PC-9 (cell line): ENCODE data around the gene ANKRD44. TPM values are rescaled to one million over a fixed set of nuclear protein-coding genes. Genes with fewer than 3 reads are reported as not detected.

Source experiments
- BruUV-seq: library from RNA; stranded (reverse); fragments of 400-500 nt; replicated peaks from 2 replicates; lab custom pipeline; 2021; lab: Mats Ljungman, UMichigan
- CTCF ChIA-PET: fragments of 300-600 bp; sonication (Branson Sonifier 250); formaldehyde crosslinking; loops from one replicate; lab custom pipeline; 2022; ENCODE audit warnings: antibody characterized with exemption; lab: Charles Lee
- POLR2A ChIA-PET: fragments of 300-600 bp; sonication (Branson Sonifier 250); formaldehyde crosslinking; loops from one replicate; lab custom pipeline; 2022; ENCODE audit warnings: antibody characterized with exemption; ENCODE audit not compliant: unreplicated experiment; lab: Charles Lee
- DNase-seq, 2 experiments: peaks; one replicate each; pipeline versions ENCODE4 v3.0.0 to v3.0.0-alpha.2; 2015 to 2022; ENCODE audit warnings: mixed read lengths in 1 of 2
- H2AFZ ChIP-seq: fragments of 200-600 bp; sonication (generic); 2 replicates; pipeline ENCODE4 v1.8.1; 2017; ENCODE audit warnings: antibody characterized with exemption
- H3F3A ChIP-seq: fragments of 200-600 bp; sonication (generic); 2 replicates; pipeline ENCODE4 v1.8.1; 2017; ENCODE audit warnings: antibody characterized with exemption, mild to moderate bottlenecking, low read depth; ENCODE audit not compliant: insufficient read depth
- H3K27ac ChIP-seq: fragments of 200-600 bp; sonication (generic); 2 replicates; pipeline ENCODE4 v1.6.1; 2016; ENCODE audit warnings: mixed run types
- H3K27me3 ChIP-seq: fragments of 200-600 bp; sonication (generic); 2 replicates; pipeline ENCODE4 v1.6.1; 2016; ENCODE audit warnings: low read depth, mixed run types; ENCODE audit not compliant: insufficient read depth
- H3K36me3 ChIP-seq: fragments of 200-600 bp; sonication (generic); 2 replicates; pipeline ENCODE4 v1.6.1; 2016; ENCODE audit warnings: low read depth, mixed run types
- H3K4me1 ChIP-seq: fragments of 200-600 bp; sonication (generic); replicated peaks from 2 replicates; pipeline ENCODE4 v1.6.1; 2016; ENCODE audit warnings: mixed run types; ENCODE audit not compliant: insufficient read depth
- H3K4me2 ChIP-seq: fragments of 200-600 bp; sonication (generic); 2 replicates; pipeline ENCODE4 v1.6.1; 2017; ENCODE audit warnings: mixed run types
- H3K4me3 ChIP-seq: fragments of 200-600 bp; sonication (generic); 2 replicates; pipeline ENCODE4 v1.6.1; 2016; ENCODE audit warnings: mixed run types
- H3K79me2 ChIP-seq: fragments of 200-600 bp; sonication (generic); 2 replicates; pipeline ENCODE4 v1.6.1; 2017; ENCODE audit warnings: low read depth, mixed run types
- H3K9me2 ChIP-seq: fragments of 200-600 bp; sonication (generic); 2 replicates; pipeline ENCODE4 v1.8.1; 2017; ENCODE audit warnings: mild to moderate bottlenecking; ENCODE audit not compliant: insufficient read depth
- H3K9me3 ChIP-seq: fragments of 200-600 bp; sonication (generic); 2 replicates; pipeline ENCODE4 v1.8.1; 2016; ENCODE audit warnings: low read depth; ENCODE audit not compliant: insufficient read depth
- H4K20me1 ChIP-seq: fragments of 200-600 bp; sonication (generic); 2 replicates; pipeline ENCODE4 v1.8.1; 2017; ENCODE audit not compliant: insufficient read depth
- EZH2 ChIP-seq: fragments of 200-600 bp; sonication (generic); IDR thresholded peaks from 2 replicates; pipeline ENCODE4 v1.8.0; 2017; ENCODE audit warnings: antibody characterized with exemption, low read depth
- intact Hi-C: fragments of 100-400 bp; cut with micrococcal nuclease; formaldehyde crosslinking; loops from one replicate; pipeline ENCODE4 v1.10.0; 2022; ENCODE audit not compliant: unreplicated experiment
- total RNA-seq: library from RNA; stranded (reverse); gene quantifications from 2 replicates; pipeline ENCODE4 v1.2.3, GENCODE V29; 2021
- TF ChIP-seq, protein P1 (sequence below): fragments of 200-600 bp; sonication (generic); conservative IDR thresholded peaks from 2 replicates; pipeline ENCODE4 v1.6.1; 2017; ENCODE audit warnings: mixed run types, antibody characterized with exemption, mild to moderate bottlenecking, moderate library complexity

The ANKRD44 gene
- total RNA-seq, 1 experiment from 2014 or later, result 3.4 TPM

DNA sequence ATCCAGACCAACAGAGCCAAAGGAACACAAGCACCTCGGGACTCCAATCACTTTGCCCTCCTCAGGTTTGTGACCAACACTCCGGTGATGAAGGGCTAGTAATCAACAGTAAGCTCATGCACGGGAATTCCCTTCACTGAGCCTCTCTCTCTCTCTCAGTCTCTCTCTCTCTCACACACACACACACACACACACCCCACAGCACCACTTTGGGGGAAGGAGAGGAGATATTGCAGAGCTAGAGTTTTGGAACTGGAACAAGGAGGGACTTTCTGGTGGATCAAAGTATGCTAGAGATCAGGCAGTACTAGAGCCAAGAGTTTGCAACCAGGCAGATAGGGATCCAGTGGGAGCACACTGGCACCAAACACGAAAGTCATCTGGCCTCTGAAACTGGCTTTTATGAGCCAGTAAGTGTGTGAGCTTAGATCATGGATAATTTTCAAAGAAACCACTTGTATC, 98.7 kb downstream of the ANKRD44 start:
- CTCF ChIA-PET, result no interaction called here
- no peak overlapping the region for H3K4me2 ChIP-seq
- no peaks in the 10 kb centered on the region for H3K27me3 ChIP-seq
- H3K79me2 ChIP-seq, result no peaks in the 10 kb centered on the region
- no peaks in the 10 kb centered on the region; the same call in 1 of the 2 replicates for H3F3A ChIP-seq
- no TSS peak for BruUV-seq
- peaks cover 18% of the 10 kb centered on the region for H3K4me1 ChIP-seq
- H4K20me1 ChIP-seq, result no peaks in the 10 kb centered on the region
- intact Hi-C loops, result no loop called here
- no peak overlapping the region for H2AFZ ChIP-seq
- H3K4me3 ChIP-seq, result no peak overlapping the region
- no peaks in the 10 kb centered on the region for H3K36me3 ChIP-seq
- H3K27ac ChIP-seq, result no peak overlapping the region
- DNase-seq, result no peak
- POLR2A ChIA-PET, result no interaction called here
- no peak for TF ChIP-seq EZH2
- TF ChIP-seq, protein P1, sequence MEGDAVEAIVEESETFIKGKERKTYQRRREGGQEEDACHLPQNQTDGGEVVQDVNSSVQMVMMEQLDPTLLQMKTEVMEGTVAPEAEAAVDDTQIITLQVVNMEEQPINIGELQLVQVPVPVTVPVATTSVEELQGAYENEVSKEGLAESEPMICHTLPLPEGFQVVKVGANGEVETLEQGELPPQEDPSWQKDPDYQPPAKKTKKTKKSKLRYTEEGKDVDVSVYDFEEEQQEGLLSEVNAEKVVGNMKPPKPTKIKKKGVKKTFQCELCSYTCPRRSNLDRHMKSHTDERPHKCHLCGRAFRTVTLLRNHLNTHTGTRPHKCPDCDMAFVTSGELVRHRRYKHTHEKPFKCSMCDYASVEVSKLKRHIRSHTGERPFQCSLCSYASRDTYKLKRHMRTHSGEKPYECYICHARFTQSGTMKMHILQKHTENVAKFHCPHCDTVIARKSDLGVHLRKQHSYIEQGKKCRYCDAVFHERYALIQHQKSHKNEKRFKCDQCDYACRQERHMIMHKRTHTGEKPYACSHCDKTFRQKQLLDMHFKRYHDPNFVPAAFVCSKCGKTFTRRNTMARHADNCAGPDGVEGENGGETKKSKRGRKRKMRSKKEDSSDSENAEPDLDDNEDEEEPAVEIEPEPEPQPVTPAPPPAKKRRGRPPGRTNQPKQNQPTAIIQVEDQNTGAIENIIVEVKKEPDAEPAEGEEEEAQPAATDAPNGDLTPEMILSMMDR, result no peak
- no peaks in the 10 kb centered on the region for H3K9me3 ChIP-seq
- no peaks in the 10 kb centered on the region for H3K9me2 ChIP-seq

DNA sequence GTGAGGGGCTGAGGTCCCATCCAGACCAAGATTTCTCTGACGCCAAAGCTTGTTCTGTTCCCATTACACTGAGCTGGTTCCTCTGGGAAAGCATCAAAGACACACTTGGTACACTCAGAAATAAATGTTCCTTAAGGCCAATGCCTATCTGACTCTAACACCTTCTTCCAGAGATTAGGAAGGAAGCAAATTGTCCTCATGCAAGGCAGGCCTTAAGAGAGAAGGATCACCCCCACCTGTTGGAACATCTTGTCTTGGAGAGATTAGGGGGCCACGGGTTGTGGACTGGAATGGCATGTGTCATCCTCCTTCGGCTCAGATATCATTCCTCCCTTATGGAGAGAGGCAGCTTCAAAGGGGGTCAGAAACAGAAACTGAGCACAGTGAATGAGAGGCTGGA, 100.2 kb downstream of the ANKRD44 start:
- Histone ChIP-seq H2AFZ (no peak overlapping the region), H3K79me2 (no peaks in the 10 kb centered on the region), H3K27me3 (no peaks in the 10 kb centered on the region), H3K36me3 (no peaks in the 10 kb centered on the region), H3K4me2 (peak overlapping the region; percentile 25; the same call in 1 of the 2 replicates), H3K4me3 (no peak overlapping the region), H3K4me1 (peaks cover 18% of the 10 kb centered on the region), H4K20me1 (no peaks in the 10 kb centered on the region), H3F3A (no peaks in the 10 kb centered on the region; the same call in 1 of the 2 replicates), H3K27ac (peak overlapping the region; percentile 51), H3K9me2 (no peaks in the 10 kb centered on the region), H3K9me3 (no peaks in the 10 kb centered on the region)
- no peak for TF ChIP-seq EZH2
- TF ChIP-seq, protein P1, result no peak
- DNase-seq, result no peak
- CTCF ChIA-PET, result no interaction called here
- POLR2A ChIA-PET, result no interaction called here
- intact Hi-C loops, result no loop called here
- BruUV-seq, result no TSS peak

DNA sequence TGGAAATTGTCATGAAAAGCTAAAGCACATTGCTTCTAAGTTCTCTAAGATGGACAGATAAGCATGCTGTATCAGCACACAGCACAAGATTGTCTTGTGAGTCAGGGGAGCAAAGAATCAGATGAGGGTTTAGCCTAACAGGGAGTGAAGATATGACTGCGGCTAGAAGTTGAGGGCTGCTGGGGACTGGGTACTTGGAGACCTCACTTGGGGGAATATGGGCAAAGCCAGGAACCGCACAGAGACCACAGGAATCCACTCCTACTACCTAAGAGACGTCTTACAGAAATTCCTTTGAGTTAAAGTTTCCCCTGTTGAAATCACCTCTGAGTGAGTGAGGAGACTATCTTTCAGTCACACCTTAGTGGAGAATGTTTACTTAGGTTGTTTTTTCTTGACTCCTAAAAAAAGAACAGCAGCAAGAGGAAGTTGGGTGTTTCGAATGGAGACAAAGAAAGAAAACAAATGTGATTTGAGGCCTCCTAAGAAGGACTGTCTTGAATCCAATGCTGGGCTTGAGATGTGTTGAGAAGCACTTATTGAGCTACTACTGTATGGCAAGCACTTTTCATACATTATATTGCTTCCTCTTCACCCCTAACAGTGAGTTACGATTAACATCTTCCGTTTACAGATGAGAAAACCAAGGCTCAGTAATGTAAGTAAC, 100.7 kb downstream of the ANKRD44 start:
- CTCF ChIA-PET, result no interaction called here
- Histone ChIP-seq H4K20me1 (no peaks in the 10 kb centered on the region), H3K4me1 (peaks cover 18% of the 10 kb centered on the region), H3K27me3 (no peaks in the 10 kb centered on the region), H3K36me3 (no peaks in the 10 kb centered on the region), H3K79me2 (no peaks in the 10 kb centered on the region), H3K27ac (peak overlapping the region; percentile 51), H3K9me3 (no peaks in the 10 kb centered on the region), H3K4me3 (no peak overlapping the region), H3K4me2 (peak overlapping the region; percentile 25; the same call in 1 of the 2 replicates), H2AFZ (peak overlapping the region; percentile 69), H3K9me2 (no peaks in the 10 kb centered on the region), H3F3A (no peaks in the 10 kb centered on the region; the same call in 1 of the 2 replicates)
- POLR2A ChIA-PET, result no interaction called here
- intact Hi-C loops, result no loop called here
- no TSS peak for BruUV-seq
- TF ChIP-seq EZH2, result no peak
- TF ChIP-seq, protein P1, result no peak
- peak; percentile 50 to 53 for DNase-seq
